ENCODE data around the gene NECAB2.
"Not testable (repeated sequence)": the region's sequence is repeated elsewhere in the genome, so short reads cannot be mapped to it uniquely, and the experiment has no call there.

NECAB2 gene

DNA sequence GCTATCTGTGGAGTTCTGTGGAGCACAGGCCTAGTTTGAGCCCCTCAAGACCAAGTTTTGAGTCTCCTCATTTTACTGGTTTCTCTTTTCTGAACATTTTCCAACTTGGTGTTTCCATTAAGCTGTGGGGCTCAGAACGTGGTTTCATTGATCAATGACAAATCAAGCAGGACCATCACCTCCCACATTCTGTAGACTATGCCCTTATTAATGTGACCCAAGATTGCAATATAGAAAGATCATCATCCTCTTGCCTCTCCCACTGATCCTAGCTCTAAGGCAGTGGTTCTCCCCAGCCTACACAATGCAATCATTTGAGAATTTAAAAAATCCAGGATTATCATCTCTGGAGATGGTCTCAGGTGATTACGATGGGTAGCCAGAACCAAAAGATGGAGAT is 30.8 kb upstream of the NECAB2 start:
- Histone ChIP-seq H3K27ac (no peak overlapping the region), H3K4me3 (no peak overlapping the region)
- TF ChIP-seq, protein P1, sequence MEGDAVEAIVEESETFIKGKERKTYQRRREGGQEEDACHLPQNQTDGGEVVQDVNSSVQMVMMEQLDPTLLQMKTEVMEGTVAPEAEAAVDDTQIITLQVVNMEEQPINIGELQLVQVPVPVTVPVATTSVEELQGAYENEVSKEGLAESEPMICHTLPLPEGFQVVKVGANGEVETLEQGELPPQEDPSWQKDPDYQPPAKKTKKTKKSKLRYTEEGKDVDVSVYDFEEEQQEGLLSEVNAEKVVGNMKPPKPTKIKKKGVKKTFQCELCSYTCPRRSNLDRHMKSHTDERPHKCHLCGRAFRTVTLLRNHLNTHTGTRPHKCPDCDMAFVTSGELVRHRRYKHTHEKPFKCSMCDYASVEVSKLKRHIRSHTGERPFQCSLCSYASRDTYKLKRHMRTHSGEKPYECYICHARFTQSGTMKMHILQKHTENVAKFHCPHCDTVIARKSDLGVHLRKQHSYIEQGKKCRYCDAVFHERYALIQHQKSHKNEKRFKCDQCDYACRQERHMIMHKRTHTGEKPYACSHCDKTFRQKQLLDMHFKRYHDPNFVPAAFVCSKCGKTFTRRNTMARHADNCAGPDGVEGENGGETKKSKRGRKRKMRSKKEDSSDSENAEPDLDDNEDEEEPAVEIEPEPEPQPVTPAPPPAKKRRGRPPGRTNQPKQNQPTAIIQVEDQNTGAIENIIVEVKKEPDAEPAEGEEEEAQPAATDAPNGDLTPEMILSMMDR (IDR thresholded peaks at IDR 0.05), result no peak
- no peak for DNase-seq (ENCODE audit: low spot score)

DNA sequence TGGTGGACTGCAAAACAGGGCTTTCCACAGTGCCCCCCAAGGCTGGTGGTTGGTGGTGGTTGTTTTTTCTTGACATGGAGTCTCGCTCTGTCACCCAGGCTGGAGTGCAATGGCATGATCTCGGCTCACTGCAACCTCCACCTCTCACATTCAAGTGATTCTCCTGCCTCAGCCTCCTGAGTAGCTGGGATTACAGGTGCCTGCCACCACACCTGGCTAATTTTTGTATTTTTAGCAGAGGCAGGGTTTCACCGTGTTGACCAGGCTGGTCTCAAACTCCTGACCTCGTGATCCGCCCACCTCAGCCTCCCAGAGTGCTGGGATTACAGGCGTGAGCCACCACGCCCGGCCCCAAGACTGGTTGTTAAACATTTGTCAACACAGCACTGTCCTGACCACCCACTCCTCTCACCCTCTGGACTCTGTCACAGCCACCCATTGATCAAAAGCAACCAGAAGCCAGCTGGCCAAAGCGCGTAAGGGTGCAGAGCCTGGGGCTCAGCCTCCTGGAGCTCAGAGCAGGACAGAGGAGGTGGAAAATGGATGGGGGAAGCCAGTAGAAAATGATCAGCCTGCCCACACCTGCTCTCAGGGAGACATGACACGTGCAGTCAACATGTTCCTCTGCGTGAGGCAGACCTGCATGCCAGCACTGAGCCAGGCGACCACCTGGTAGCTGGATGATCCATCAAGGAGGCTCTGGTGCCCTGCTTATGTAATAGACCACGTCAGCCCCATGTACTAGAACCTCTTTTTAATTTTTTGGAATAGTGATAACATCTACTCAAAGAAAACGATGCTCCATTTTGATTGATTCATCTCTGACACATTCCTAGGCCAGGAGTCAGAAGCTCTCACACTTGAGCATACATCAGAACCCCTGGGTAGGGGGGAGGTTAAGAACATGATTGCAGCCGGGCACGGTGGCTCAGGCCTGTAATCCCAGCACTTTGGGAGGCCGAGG is 29.8 kb upstream of the NECAB2 start:
- TF ChIP-seq, protein P1 (IDR thresholded peaks at IDR 0.05), result no peak
- DNase-seq (ENCODE audit: low spot score), result no peak
- no peak overlapping the region for H3K4me3 ChIP-seq
- H3K27ac ChIP-seq, result no peak overlapping the region

DNA sequence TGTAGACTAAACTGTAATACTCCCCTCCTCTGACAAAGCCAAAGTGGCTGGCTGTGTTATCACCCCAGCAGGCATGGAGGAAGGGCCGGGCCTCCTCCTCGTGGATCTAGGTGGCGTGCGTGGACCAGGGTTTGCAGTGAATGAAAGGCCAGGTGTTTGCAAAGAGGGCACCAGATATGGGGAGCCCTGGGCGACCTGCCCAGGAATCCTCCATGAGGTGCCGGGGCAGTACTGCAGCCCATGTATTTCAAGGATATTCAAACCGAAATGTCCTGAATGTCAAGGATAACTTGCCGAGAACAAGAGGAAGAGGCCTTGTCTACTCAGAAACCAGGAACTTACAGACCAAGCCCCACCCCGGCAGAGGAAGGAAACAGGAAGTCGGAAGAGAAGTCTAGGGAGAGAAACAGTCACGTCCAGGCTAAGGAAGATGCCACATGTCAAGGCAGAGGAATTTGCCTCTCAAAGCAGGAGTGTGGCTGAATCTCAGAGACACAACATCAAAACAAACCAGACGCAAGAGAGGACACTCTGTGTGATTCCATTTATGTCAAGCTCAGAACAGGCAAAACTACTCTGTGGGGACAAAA is 28.7 kb upstream of the NECAB2 start:
- Histone ChIP-seq H3K27ac (peak overlapping the region in 1 of 2 donors; percentile 10), H3K4me3 (no peak overlapping the region)
- no peak for DNase-seq (ENCODE audit: low spot score)
- TF ChIP-seq, protein P1 (IDR thresholded peaks at IDR 0.05), result no peak

DNA sequence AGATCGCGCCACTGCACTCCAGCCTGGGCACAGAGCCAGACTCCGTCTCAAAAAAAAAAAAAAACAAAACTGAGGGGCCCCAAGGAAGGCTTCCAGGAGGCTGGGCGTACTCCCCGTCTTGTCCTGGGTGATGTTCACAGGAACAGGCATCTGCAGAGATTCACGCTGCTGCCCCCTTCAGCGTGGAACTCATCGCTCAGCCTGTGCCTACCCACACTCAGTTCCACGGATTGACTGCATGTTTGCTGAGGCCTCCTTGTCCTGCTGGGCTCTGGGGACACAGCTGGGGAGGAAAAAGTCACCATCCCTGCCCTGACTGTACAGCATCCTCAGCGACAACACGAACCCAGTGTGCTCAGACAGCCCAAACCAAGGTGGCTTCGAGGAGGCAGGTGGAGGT is 27.9 kb upstream of the NECAB2 start:
- H3K27ac ChIP-seq, result no peak overlapping the region
- TF ChIP-seq, protein P1 (IDR thresholded peaks at IDR 0.05), result no peak
- no peak overlapping the region for H3K4me3 ChIP-seq
- no peak for DNase-seq (ENCODE audit: low spot score)

DNA sequence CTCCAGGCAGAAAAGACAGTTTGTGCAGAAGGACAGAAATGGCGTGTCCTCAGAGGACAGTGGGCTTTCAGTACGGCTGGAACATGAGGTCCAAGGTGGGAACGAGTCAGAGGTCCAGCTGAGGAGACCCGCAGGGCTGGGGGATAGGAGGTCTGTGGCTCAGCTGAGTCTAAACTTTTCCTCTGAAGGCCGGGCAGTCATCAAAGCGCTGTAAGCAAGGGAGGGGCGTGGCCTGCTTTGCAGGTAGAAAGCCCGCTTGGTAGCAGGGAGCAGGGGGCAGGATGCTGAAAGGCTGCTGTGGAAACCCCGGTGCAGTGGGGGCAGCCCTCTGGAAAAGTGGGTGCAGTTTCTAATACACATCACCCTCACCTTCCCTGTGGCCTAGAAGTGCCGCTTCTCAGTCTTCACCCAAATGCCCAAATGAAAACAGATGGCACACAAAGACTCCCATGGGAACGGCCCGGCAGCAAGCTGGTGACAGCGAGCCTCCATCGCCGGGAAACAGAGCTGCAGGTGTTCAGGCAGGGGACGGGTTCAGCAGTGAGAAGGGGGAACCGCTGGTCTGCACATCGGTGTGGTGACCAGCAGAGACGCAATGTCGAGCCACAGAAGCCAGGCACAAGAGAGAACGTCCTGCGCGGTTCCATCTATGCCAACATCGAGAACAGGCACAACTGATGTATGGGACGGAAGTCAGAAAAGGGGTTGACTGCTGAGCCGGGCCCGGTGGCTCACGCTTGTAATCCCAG is 27.2 kb upstream of the NECAB2 start:
- TF ChIP-seq, protein P1 (IDR thresholded peaks at IDR 0.05), result no peak
- DNase-seq (ENCODE audit: low spot score), result no peak
- no peak overlapping the region for H3K27ac ChIP-seq
- no peak overlapping the region for H3K4me3 ChIP-seq

DNA sequence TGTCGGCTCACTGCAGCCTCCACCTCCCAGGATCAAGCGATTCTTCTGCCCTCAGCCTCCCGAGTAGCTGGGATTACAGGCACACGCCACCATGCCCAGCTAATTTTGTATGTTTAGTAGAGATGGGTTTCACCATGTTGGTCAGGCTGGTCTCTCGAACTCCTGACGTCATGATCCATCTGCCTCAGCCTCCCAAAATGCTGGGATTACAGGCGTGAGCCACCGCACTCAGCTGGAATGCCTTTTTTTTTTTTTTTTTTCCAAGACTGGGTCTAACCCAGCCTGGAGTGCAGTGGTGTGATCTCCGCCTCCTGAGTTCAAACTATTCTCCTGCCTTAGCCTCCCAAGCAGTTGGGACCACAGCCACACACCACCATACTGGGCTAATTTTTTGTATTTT is 26.5 kb upstream of the NECAB2 start:
- H3K27ac ChIP-seq; DNase-seq (ENCODE audit: low spot score); H3K4me3 ChIP-seq: not testable (repeated sequence)

DNA sequence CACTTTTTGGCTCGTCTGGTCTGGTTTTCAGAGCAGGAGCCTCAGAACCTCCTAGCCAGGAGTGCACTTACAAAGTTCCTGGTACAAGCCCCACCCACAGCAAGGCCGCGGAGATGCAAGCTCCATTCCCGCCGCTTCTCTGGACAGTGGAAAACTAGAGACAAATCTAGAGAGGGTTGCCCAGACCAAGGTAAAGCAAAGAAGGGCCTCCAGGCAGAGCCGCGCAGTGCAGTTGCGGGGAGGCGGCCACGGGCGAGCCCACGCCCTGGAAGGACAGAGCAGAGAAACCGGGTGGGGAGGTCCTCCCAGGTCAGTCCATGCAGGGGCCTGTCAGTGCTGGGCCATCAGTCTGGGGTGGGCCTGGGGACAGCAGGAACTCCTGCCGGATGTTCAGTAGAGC is 26.0 kb upstream of the NECAB2 start:
- TF ChIP-seq, protein P1 (IDR thresholded peaks at IDR 0.05), result no peak
- no peak for DNase-seq (ENCODE audit: low spot score)
- Histone ChIP-seq H3K4me3 (no peak overlapping the region), H3K27ac (no peak overlapping the region)

Measured in coronary artery (tissue), 2 donors.